MCF 10A (cell line): ENCODE data around the gene WASF3. TPM values are rescaled to one million over a fixed set of nuclear protein-coding genes. Genes with fewer than 3 reads are reported as not detected.

Experiments used
- Bru-seq: library from RNA; stranded (reverse); fragments of 400-500 nt; gene quantifications from one replicate; lab custom pipeline; 2021; lab: Mats Ljungman, UMichigan
- BruChase-seq, 2 experiments: library from RNA; stranded (reverse); fragments of 400-500 nt; gene quantifications; one replicate each; lab custom pipeline; 2021; lab: Mats Ljungman, UMichigan
- BruUV-seq: library from RNA; stranded (reverse); fragments of 400-500 nt; replicated peaks from 2 replicates; lab custom pipeline; 2021; lab: Mats Ljungman, UMichigan
- CTCF ChIA-PET: fragments of 300-600 bp; sonication (Branson Sonifier 250); formaldehyde crosslinking; extraction: SDS; loops from one replicate; lab custom pipeline; 2021; ENCODE audit warnings: antibody characterized with exemption, inconsistent platforms; lab: Yijun Ruan, JAX
- POLR2A ChIA-PET: fragments of 300-600, 350-650 bp; sonication (Branson Sonifier 250); formaldehyde crosslinking; extraction: SDS; loops from one replicate; lab custom pipeline; 2020; ENCODE audit warnings: antibody characterized with exemption, inconsistent platforms; lab: Yijun Ruan, JAX
- DNase-seq: peaks from one replicate; pipeline ENCODE4 v3.0.0-alpha.2; 2018; ENCODE audit not compliant: unreplicated experiment
- H3K27ac Mint-ChIP-seq: one replicate; pipeline ENCODE4 v1.8.0; 2022; ENCODE audit warnings: mild to moderate bottlenecking, low read depth, mixed read lengths; ENCODE audit not compliant: unreplicated experiment
- H3K27me3 Mint-ChIP-seq: one replicate; pipeline ENCODE4 v1.8.0; 2022; ENCODE audit warnings: mixed read lengths; ENCODE audit not compliant: insufficient read depth, unreplicated experiment
- H3K36me3 Mint-ChIP-seq: one replicate; pipeline ENCODE4 v1.8.0; 2022; ENCODE audit warnings: mild to moderate bottlenecking, moderate library complexity, mixed read lengths; ENCODE audit not compliant: insufficient read depth, unreplicated experiment
- H3K4me1 Mint-ChIP-seq: one replicate; pipeline ENCODE4 v1.8.0; 2022; ENCODE audit warnings: mixed read lengths; ENCODE audit not compliant: insufficient read depth, unreplicated experiment
- H3K4me3 Mint-ChIP-seq: one replicate; pipeline ENCODE4 v1.8.0; 2022; ENCODE audit warnings: mild to moderate bottlenecking, moderate library complexity, mixed read lengths; ENCODE audit not compliant: unreplicated experiment
- H3K9me3 Mint-ChIP-seq: one replicate; pipeline ENCODE4 v1.8.0; 2022; ENCODE audit warnings: mixed read lengths; ENCODE audit not compliant: unreplicated experiment
- intact Hi-C: fragments of 100-400 bp; cut with micrococcal nuclease; formaldehyde crosslinking; loops from 2 replicates; pipeline ENCODE4 v1.14.1; 2022
- long read RNA-seq: library from polyadenylated mRNA; stranded (forward); transcript quantifications from one replicate; pipeline ENCODE4 v2.0.0, GENCODE V29; 2022
- total RNA-seq: library from RNA; stranded (reverse); gene quantifications from 2 replicates; pipeline ENCODE4 v1.2.3, GENCODE V29; 2022
- TF ChIP-seq, protein P1 (sequence below): fragments of 200-600 bp; IDR thresholded peaks from one replicate; pipeline ENCODE4 v1.8.0; 2022; ENCODE audit warnings: antibody characterized with exemption, mild to moderate bottlenecking; ENCODE audit not compliant: unreplicated experiment

Gene WASF3, protein sequence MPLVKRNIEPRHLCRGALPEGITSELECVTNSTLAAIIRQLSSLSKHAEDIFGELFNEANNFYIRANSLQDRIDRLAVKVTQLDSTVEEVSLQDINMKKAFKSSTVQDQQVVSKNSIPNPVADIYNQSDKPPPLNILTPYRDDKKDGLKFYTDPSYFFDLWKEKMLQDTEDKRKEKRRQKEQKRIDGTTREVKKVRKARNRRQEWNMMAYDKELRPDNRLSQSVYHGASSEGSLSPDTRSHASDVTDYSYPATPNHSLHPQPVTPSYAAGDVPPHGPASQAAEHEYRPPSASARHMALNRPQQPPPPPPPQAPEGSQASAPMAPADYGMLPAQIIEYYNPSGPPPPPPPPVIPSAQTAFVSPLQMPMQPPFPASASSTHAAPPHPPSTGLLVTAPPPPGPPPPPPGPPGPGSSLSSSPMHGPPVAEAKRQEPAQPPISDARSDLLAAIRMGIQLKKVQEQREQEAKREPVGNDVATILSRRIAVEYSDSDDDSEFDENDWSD
- total RNA-seq (21.8 and 24.0 TPM in 2 replicates), Bru-seq, nascent RNA (percentile 73 among the genes with signal in this experiment), BruChase-seq, experiment 1, labeled RNA remaining after a 6-hour chase (percentile 64 among the genes with signal in this experiment), BruChase-seq, experiment 2, labeled RNA remaining after a 2-hour chase (percentile 63 among the genes with signal in this experiment)
- long read RNA-seq, full-length matches to known transcripts, result 12 of 28 reads
- long read RNA-seq, partial matches to known transcripts, result 8 of 28 reads
- long read RNA-seq, other reads (novel, unspliced or antisense), result 8 of 28 reads

DNA sequence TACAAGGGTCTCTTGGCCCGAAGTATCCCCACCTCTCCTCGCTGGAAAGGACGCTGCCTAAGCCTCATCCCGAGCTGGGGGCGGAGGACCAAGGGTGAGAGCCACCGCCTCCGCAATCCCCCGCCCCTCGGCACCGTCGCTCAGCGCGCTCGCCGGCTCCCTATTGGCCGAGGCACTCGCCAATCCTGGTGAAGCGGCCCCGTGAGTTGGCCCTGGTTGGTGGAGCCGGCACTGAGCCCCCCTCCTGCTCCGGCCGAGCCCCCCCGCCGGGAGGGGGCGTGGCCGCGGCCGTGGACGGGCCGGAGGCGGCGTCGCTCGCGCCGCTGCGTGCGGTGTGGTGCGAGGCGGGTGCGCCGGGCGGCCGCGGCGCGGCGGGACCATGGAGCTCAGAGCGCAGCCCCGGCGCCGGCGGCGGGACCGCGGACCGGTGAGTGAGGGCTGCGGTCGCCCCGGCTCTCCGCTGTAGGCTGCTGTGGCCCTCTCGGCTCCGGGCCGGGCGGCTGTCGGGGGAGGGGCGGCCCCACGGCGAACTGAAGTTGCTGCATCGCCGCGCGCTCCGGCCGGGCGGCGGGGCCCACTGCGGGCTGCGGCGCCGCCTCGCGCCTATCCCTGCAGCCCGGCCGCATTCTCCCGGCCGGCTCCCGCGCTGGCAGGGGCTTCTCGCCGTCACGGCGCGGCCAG is at the start of gene WASF3:
Gene WASF3, plus strand, starts transcription at position 291 of the 681 bp plus-strand sequence. CDS start 84,588 bp downstream, outside the sequence.
- CTCF ChIA-PET, result interaction anchor here (0.6 to 1.5 kb wide), 5 partner anchors 56 to 350 kb away, joined by 3 to 5 read pairs (median 3); no protein-coding TSS in a partner anchor
- intact Hi-C loops, result loop anchor here (5.0 to 10.0 kb wide), 4 partner anchors 57 to 370 kb away; no protein-coding TSS in a partner anchor
- no peaks in the 10 kb centered on the region for H3K9me3 Mint-ChIP-seq
- POLR2A ChIA-PET, result interaction anchor here (0.7 to 3.5 kb wide), 13 partner anchors 9 to 1335 kb away, joined by 4 to 20 read pairs (median 5); partner anchors contain the start of gene RNF6
- peaks cover 15% of the 10 kb centered on the region for H3K4me1 Mint-ChIP-seq
- no TSS peak for BruUV-seq
- peak within 1 kb of the TSS; percentile 79 for H3K4me3 Mint-ChIP-seq
- TF ChIP-seq, protein P1, sequence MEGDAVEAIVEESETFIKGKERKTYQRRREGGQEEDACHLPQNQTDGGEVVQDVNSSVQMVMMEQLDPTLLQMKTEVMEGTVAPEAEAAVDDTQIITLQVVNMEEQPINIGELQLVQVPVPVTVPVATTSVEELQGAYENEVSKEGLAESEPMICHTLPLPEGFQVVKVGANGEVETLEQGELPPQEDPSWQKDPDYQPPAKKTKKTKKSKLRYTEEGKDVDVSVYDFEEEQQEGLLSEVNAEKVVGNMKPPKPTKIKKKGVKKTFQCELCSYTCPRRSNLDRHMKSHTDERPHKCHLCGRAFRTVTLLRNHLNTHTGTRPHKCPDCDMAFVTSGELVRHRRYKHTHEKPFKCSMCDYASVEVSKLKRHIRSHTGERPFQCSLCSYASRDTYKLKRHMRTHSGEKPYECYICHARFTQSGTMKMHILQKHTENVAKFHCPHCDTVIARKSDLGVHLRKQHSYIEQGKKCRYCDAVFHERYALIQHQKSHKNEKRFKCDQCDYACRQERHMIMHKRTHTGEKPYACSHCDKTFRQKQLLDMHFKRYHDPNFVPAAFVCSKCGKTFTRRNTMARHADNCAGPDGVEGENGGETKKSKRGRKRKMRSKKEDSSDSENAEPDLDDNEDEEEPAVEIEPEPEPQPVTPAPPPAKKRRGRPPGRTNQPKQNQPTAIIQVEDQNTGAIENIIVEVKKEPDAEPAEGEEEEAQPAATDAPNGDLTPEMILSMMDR, result no peak
- no peak within 1 kb of the TSS for H3K27ac Mint-ChIP-seq
- peak; percentile 93 for DNase-seq
- H3K36me3 Mint-ChIP-seq, result no peaks in the 10 kb centered on the region
- H3K27me3 Mint-ChIP-seq, result peaks cover 11% of the 10 kb centered on the region

DNA sequence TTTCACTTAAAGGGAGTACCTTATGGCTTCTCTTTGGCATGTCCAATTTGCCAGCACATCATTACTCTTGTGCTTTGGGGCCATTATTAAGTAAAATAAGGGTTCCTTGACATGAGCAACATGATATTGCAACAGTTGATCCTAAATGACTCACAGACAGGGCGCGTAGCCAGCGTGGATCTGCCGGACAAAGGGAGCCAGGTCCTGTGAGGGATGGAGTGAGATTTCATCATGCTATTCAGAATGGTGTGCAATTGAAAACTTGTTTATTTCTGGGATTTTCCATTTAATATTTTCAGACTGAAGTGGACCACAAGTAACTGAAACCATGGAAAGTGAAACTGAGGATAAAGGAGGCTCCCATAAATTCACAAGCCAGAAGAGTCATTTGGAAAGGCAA is 48.6 kb upstream of the WASF3 start:
- H3K27ac Mint-ChIP-seq, result peak overlapping the region; percentile 46
- BruUV-seq, result no TSS peak
- DNase-seq, result peak; percentile 96
- ChIA-PET POLR2A (no interaction called here), CTCF (interaction anchor here (1.2 kb wide), 1 partner anchor 10 kb away, joined by 5 read pairs; no protein-coding TSS in a partner anchor)
- no peaks in the 10 kb centered on the region for H3K27me3 Mint-ChIP-seq
- no peaks in the 10 kb centered on the region for H3K36me3 Mint-ChIP-seq
- peak overlapping the region; percentile 14 for H3K4me3 Mint-ChIP-seq
- intact Hi-C loops, result no loop called here
- TF ChIP-seq, protein P1, result no peak
- H3K4me1 Mint-ChIP-seq, result peaks cover 12% of the 10 kb centered on the region
- H3K9me3 Mint-ChIP-seq, result peaks cover 7% of the 10 kb centered on the region

DNA sequence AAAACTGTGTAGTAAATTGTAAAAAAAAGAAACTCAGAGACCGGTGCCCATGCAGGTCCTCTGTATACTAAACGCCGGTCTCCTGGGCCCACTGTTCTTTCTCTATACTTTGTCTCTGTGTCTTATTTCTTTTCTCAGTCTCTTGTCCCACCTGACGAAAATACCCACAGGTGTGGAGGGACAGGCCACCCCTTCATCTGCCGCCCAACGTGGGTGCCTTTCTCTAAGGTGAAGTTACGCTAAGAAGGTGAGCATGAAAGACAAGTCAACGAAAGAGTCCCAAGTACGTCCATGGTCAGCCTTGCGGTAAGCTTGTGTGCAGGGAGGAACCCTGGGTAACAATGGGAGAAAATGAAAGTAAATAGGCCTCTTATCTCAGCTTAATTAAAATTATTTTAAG is 48.0 kb upstream of the WASF3 start:
- peak overlapping the region; percentile 14 for H3K4me3 Mint-ChIP-seq
- ChIA-PET POLR2A (no interaction called here), CTCF (no interaction called here)
- no peaks in the 10 kb centered on the region for H3K27me3 Mint-ChIP-seq
- DNase-seq, result no peak
- no TSS peak for BruUV-seq
- intact Hi-C loops, result no loop called here
- TF ChIP-seq, protein P1, result no peak
- peak overlapping the region; percentile 46 for H3K27ac Mint-ChIP-seq
- H3K4me1 Mint-ChIP-seq, result peaks cover 12% of the 10 kb centered on the region
- H3K36me3 Mint-ChIP-seq, result no peaks in the 10 kb centered on the region
- H3K9me3 Mint-ChIP-seq, result peaks cover 7% of the 10 kb centered on the region
